HL-60 (cell line): ENCODE measurements around the gene MID1.

Source experiments
- GABPA ChIP-seq: IDR thresholded peaks from 2 replicates; pipeline ENCODE4 v1.6.1; 2012; ENCODE audit warnings: low read depth
- POLR2AphosphoS5 ChIP-seq: IDR thresholded peaks from 2 replicates; pipeline ENCODE4 v1.6.1; 2012; ENCODE audit warnings: low read depth
- TF ChIP-seq, protein P1 (sequence below): IDR thresholded peaks from one replicate; pipeline ENCODE4 v1.5.1; 2011; ENCODE audit warnings: low read length, control low read depth, inconsistent platforms; ENCODE audit not compliant: insufficient read depth
- TF ChIP-seq, protein P2 (sequence below): IDR thresholded peaks from 2 replicates; pipeline ENCODE4 v1.6.1; 2012; ENCODE audit warnings: low read depth; ENCODE audit not compliant: insufficient replicate concordance

DNA sequence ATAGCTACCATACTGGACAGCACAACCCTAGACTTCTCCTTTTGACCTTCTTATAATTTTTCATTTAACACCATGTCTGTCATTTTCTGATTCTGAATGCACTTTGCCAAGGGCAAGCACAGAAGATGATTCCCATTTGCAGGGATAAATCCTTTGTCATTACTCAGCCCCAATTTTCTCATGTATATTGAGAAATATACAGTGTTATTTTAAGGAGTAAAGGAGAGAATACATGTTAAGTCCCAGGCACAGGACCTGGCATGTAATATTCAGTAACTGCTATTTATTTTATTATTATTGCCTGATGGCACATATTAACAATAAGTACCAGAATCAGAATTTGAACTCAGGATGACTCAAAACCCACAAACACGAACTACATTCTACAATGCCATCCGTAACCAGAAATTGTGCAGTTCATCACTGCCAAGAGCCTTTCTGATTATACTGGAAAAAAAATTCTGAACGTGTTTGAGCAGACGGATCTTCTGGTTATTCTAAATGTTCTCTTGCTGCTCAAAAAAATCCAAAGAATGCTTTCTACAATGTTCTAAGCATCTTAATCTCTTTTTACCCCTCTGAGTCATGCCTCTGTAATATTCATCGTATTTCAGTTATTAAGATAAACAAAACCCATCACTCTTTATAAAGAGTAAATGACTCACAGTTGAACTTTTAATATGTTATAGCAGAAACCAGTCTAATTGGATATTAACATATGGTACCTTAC, 170.0 kb downstream of the MID1 start:
- TF ChIP-seq, protein P1, sequence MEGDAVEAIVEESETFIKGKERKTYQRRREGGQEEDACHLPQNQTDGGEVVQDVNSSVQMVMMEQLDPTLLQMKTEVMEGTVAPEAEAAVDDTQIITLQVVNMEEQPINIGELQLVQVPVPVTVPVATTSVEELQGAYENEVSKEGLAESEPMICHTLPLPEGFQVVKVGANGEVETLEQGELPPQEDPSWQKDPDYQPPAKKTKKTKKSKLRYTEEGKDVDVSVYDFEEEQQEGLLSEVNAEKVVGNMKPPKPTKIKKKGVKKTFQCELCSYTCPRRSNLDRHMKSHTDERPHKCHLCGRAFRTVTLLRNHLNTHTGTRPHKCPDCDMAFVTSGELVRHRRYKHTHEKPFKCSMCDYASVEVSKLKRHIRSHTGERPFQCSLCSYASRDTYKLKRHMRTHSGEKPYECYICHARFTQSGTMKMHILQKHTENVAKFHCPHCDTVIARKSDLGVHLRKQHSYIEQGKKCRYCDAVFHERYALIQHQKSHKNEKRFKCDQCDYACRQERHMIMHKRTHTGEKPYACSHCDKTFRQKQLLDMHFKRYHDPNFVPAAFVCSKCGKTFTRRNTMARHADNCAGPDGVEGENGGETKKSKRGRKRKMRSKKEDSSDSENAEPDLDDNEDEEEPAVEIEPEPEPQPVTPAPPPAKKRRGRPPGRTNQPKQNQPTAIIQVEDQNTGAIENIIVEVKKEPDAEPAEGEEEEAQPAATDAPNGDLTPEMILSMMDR = no peak
- TF ChIP-seq, protein P2, sequence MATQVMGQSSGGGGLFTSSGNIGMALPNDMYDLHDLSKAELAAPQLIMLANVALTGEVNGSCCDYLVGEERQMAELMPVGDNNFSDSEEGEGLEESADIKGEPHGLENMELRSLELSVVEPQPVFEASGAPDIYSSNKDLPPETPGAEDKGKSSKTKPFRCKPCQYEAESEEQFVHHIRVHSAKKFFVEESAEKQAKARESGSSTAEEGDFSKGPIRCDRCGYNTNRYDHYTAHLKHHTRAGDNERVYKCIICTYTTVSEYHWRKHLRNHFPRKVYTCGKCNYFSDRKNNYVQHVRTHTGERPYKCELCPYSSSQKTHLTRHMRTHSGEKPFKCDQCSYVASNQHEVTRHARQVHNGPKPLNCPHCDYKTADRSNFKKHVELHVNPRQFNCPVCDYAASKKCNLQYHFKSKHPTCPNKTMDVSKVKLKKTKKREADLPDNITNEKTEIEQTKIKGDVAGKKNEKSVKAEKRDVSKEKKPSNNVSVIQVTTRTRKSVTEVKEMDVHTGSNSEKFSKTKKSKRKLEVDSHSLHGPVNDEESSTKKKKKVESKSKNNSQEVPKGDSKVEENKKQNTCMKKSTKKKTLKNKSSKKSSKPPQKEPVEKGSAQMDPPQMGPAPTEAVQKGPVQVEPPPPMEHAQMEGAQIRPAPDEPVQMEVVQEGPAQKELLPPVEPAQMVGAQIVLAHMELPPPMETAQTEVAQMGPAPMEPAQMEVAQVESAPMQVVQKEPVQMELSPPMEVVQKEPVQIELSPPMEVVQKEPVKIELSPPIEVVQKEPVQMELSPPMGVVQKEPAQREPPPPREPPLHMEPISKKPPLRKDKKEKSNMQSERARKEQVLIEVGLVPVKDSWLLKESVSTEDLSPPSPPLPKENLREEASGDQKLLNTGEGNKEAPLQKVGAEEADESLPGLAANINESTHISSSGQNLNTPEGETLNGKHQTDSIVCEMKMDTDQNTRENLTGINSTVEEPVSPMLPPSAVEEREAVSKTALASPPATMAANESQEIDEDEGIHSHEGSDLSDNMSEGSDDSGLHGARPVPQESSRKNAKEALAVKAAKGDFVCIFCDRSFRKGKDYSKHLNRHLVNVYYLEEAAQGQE = no peak
- TF ChIP-seq GABPA (no peak), POLR2AphosphoS5 (no peak)
